ENCODE data around the gene TIGD3. TPM values are rescaled to one million over a fixed set of nuclear protein-coding genes. Genes with fewer than 3 reads are reported as not detected.

Gene TIGD3
- total RNA-seq, 4 donors from 2014 or later: 0.34 TPM; not detected in 3

- intact Hi-C loops (cut with DNase I): no loop called here
- peaks cover 19 to 43% of the 10 kb centered on the region in 2 donors for H3K4me1 ChIP-seq
- H3K36me3 ChIP-seq: no peaks in the 10 kb centered on the region
- 93 to 94% methylated on average over 9 to 13 of the region's 14 CpGs for WGBS, 2 donors
- H3K27me3 ChIP-seq: no peaks in the 10 kb centered on the region
- no peak for TF ChIP-seq CTCF (IDR thresholded peaks at IDR 0.05)
- no peak for TF ChIP-seq POLR2A (IDR thresholded peaks at IDR 0.05)
- H3K4me3 ChIP-seq (replicated peaks in 1 of 3): no peak overlapping the region
- DNase-seq: no peak
- H3K27ac ChIP-seq: no peak overlapping the region
- H3K9me3 ChIP-seq: no peaks in the 10 kb centered on the region
Observed at GRCh38 chr11:65378928-65379638, 24.5 kb downstream of the TIGD3 start.

GRCh38 chr11:65379698-65380459 is 25.3 kb downstream of the TIGD3 start:
- TF ChIP-seq POLR2A (IDR thresholded peaks at IDR 0.05) (no peak), CTCF (IDR thresholded peaks at IDR 0.05) (no peak)
- H3K4me1 ChIP-seq: peaks cover 19 to 46% of the 10 kb centered on the region in 2 donors
- H3K27ac ChIP-seq: no peak overlapping the region
- WGBS, 2 donors: 88 to 95% methylated on average over 11 of the region's 13 CpGs
- H3K27me3 ChIP-seq: no peaks in the 10 kb centered on the region
- H3K4me3 ChIP-seq (replicated peaks in 1 of 3): no peak overlapping the region
- intact Hi-C loops (cut with DNase I): loop anchor here (5.0 kb wide), 1 partner anchor 37 kb away; no protein-coding TSS in a partner anchor
- H3K9me3 ChIP-seq: no peaks in the 10 kb centered on the region
- H3K36me3 ChIP-seq: no peaks in the 10 kb centered on the region
- DNase-seq: no peak

- Histone ChIP-seq H3K27me3 (no peaks in the 10 kb centered on the region), H3K36me3 (no peaks in the 10 kb centered on the region), H3K4me3 (replicated peaks in 1 of 3) (no peak overlapping the region), H3K4me1 (peaks cover 19 to 52% of the 10 kb centered on the region in 2 donors), H3K9me3 (no peaks in the 10 kb centered on the region), H3K27ac (peak overlapping the region; percentile 82 to 98 (median 93))
- no peak for DNase-seq
- 91 to 93% methylated on average over 11 to 15 of the region's 16 CpGs for WGBS, 2 donors
- no peak for TF ChIP-seq CTCF (IDR thresholded peaks at IDR 0.05)
- TF ChIP-seq POLR2A (IDR thresholded peaks at IDR 0.05): no peak
- intact Hi-C loops (cut with DNase I): loop anchor here (5.0 kb wide), 1 partner anchor 37 kb away; no protein-coding TSS in a partner anchor
Observed at GRCh38 chr11:65380460-65381119, 26.0 kb downstream of the TIGD3 start.

- H3K36me3 ChIP-seq: no peaks in the 10 kb centered on the region
- no peak for DNase-seq
- peak overlapping the region; percentile 82 to 98 (median 93) for H3K27ac ChIP-seq
- no peaks in the 10 kb centered on the region for H3K27me3 ChIP-seq
- H3K9me3 ChIP-seq: no peaks in the 10 kb centered on the region
- H3K4me1 ChIP-seq: peaks cover 23 to 58% of the 10 kb centered on the region in 2 donors
- H3K4me3 ChIP-seq (replicated peaks in 1 of 3): peak overlapping the region in 1 of 3 donors; percentile 25
- 5% methylated on average over 6 of the region's 6 CpGs for WGBS, 2 donors
- TF ChIP-seq CTCF (IDR thresholded peaks at IDR 0.05): no peak
- intact Hi-C loops (cut with DNase I): loop anchor here (5.0 kb wide), 1 partner anchor 36 kb away; no protein-coding TSS in a partner anchor
Observed at GRCh38 chr11:65381716-65382032, 27.1 kb downstream of the TIGD3 start.

Data from thyroid gland (tissue), 4 donors.